Brain microvascular endothelial cell (primary cell): Measurements from ENCODE around the gene SH2D2A.
"Not testable (repeated sequence)": the region's sequence is repeated elsewhere in the genome, so short reads cannot be mapped to it uniquely, and the experiment has no call there.

Experiments used
- DNase-seq: peaks from one replicate; pipeline ENCODE4 v3.0.0-alpha.2; 2020
- H3K27ac ChIP-seq: fragments of 250-450 bp; sonication (Bioruptor Pico); 2 replicates; pipeline ENCODE4 v1.5.1; 2020; ENCODE audit warnings: mild to moderate bottlenecking, moderate library complexity
- H3K27me3 ChIP-seq: fragments of 250-450 bp; sonication (Bioruptor Pico); replicated peaks from 2 replicates; pipeline ENCODE4 v1.5.1; 2020; ENCODE audit warnings: mild to moderate bottlenecking
- H3K36me3 ChIP-seq: fragments of 250-450 bp; sonication (Bioruptor Pico); replicated peaks from 2 replicates; pipeline ENCODE4 v1.5.1; 2020; ENCODE audit warnings: mild to moderate bottlenecking
- H3K4me3 ChIP-seq: 2 replicates; pipeline ENCODE4 v1.5.1; 2011; ENCODE audit warnings: low read depth, mild to moderate bottlenecking, control low read depth, low read length, moderate library complexity
- CTCF ChIP-seq: IDR thresholded peaks from 2 replicates; pipeline ENCODE4 v1.5.1; 2011; ENCODE audit warnings: low read depth, mild to moderate bottlenecking, moderate library complexity, low read length, control low read depth, inconsistent platforms; ENCODE audit errors: missing control alignments
- in situ Hi-C: cut with HindIII; loops from 2 replicates; pipeline ENCODE4 v1.10.0; 2017; ENCODE audit warnings: low sequenced_read_pairs, low pct_ligation_motif_present

The SH2D2A gene

GRCh38 chr1:156767101-156767878, 49.4 kb downstream of the SH2D2A start, which contains the start of gene PRCC:
PRCC (plus strand) TSS chr1:156767535; CDS start chr1:156767772, 237 bp downstream.
- peak within 1 kb of the TSS; percentile 82 for H3K27ac ChIP-seq
- peaks cover 9% of the 10 kb centered on the region for H3K36me3 ChIP-seq
- in situ Hi-C loops: no loop called here
- TF ChIP-seq CTCF: peak; percentile 10
- peak; percentile 100 for DNase-seq
- H3K4me3 ChIP-seq: peak within 1 kb of the TSS; percentile 95
- no peaks in the 10 kb centered on the region for H3K27me3 ChIP-seq

GRCh38 chr1:156766298-156767100, 50.1 kb downstream of the SH2D2A start:
- TF ChIP-seq CTCF: no peak
- Histone ChIP-seq H3K27ac (peak overlapping the region; percentile 82), H3K36me3 (peaks cover 9% of the 10 kb centered on the region), H3K27me3 (no peaks in the 10 kb centered on the region), H3K4me3 (peak overlapping the region; percentile 95)
- no peak for DNase-seq
- in situ Hi-C loops: no loop called here

- DNase-seq: no peak
- peaks cover 6% of the 10 kb centered on the region for H3K36me3 ChIP-seq
- TF ChIP-seq CTCF: no peak
- in situ Hi-C loops: no loop called here
- H3K27ac ChIP-seq: no peak overlapping the region
- H3K4me3 ChIP-seq: no peak overlapping the region
- no peaks in the 10 kb centered on the region for H3K27me3 ChIP-seq
Measured at GRCh38 chr1:156765666-156766065, 51.0 kb downstream of the SH2D2A start.

- H3K27ac ChIP-seq: not testable (repeated sequence)
Measured at GRCh38 chr1:156765136-156765535, 51.5 kb downstream of the SH2D2A start.

GRCh38 chr1:156760796-156761104, 55.9 kb downstream of the SH2D2A start:
- Histone ChIP-seq H3K4me3 (no peak overlapping the region), H3K27ac (no peak overlapping the region), H3K27me3 (no peaks in the 10 kb centered on the region), H3K36me3 (no peaks in the 10 kb centered on the region)
- no peak for DNase-seq
- in situ Hi-C loops: no loop called here
- TF ChIP-seq CTCF: no peak

More at GRCh38 chr1:156765136-156765535, 51.5 kb downstream of the SH2D2A start:
- H3K36me3 ChIP-seq, DNase-seq, in situ Hi-C loops, H3K4me3 ChIP-seq, H3K27me3 ChIP-seq: not testable (repeated sequence)

GRCh38 chr1:156760092-156760795, 56.4 kb downstream of the SH2D2A start:
- Histone ChIP-seq H3K27ac (no peak overlapping the region), H3K4me3 (no peak overlapping the region), H3K27me3 (no peaks in the 10 kb centered on the region), H3K36me3 (no peaks in the 10 kb centered on the region)
- no peak for TF ChIP-seq CTCF
- in situ Hi-C loops: no loop called here
- DNase-seq: no peak

GRCh38 chr1:156757572-156758253, 58.9 kb downstream of the SH2D2A start:
- DNase-seq, H3K36me3 ChIP-seq, H3K4me3 ChIP-seq, H3K27ac ChIP-seq, H3K27me3 ChIP-seq, in situ Hi-C loops: not testable (repeated sequence)
